ENCODE data around the gene ESPNL.

The ESPNL gene

GRCh38 chr2:238077292-238077691 lies 22.8 kb upstream of the ESPNL start:
- H3K9me3 ChIP-seq (ENCODE audit: severe bottlenecking), result no peaks in the 10 kb centered on the region
- no peak for TF ChIP-seq CTCF (IDR thresholded peaks at IDR 0.05; ENCODE audit: low read depth, low read length)
- H3K27me3 ChIP-seq (ENCODE audit: insufficient read depth, low read depth, severe bottlenecking), result no peaks in the 10 kb centered on the region
- no peak overlapping the region for H3K4me3 ChIP-seq (ENCODE audit: low read depth, low read length)
- no peak overlapping the region for H3K27ac ChIP-seq
- DNase-seq, result no peak
- H3K36me3 ChIP-seq, result peaks cover 49% of the 10 kb centered on the region

GRCh38 chr2:238079874-238080327 lies 20.2 kb upstream of the ESPNL start:
- TF ChIP-seq CTCF (IDR thresholded peaks at IDR 0.05; ENCODE audit: low read depth, low read length), result no peak
- no peak for DNase-seq
- Histone ChIP-seq H3K27me3 (ENCODE audit: insufficient read depth, low read depth, severe bottlenecking) (no peaks in the 10 kb centered on the region), H3K4me3 (ENCODE audit: low read depth, low read length) (no peak overlapping the region), H3K36me3 (peaks cover 36% of the 10 kb centered on the region), H3K9me3 (ENCODE audit: severe bottlenecking) (no peaks in the 10 kb centered on the region), H3K27ac (no peak overlapping the region)

DNA sequence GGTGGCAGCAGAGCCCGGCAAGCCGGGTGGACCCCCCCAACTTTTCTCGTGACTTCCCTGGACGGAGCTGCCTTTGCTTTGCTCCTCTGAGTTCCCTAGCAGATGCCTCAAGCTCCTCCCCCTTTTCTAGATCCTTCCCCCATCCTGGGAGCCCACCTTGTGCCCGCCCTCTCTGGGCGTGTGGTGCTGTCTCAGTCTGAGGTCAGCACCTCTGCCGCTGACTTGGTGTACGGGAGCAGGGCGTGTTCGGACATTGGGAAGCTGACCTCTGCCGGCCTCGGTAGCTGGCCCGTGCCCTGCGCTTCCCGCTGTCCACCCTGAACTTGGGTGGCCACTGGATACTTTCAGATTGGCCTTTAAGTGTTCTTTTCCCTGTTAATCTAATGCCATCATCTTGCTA lies 19.6 kb upstream of the ESPNL start:
- no peak for TF ChIP-seq CTCF (IDR thresholded peaks at IDR 0.05; ENCODE audit: low read depth, low read length)
- Histone ChIP-seq H3K27me3 (ENCODE audit: insufficient read depth, low read depth, severe bottlenecking) (no peaks in the 10 kb centered on the region), H3K36me3 (peaks cover 36% of the 10 kb centered on the region), H3K4me3 (ENCODE audit: low read depth, low read length) (no peak overlapping the region), H3K27ac (no peak overlapping the region), H3K9me3 (ENCODE audit: severe bottlenecking) (no peaks in the 10 kb centered on the region)
- no peak for DNase-seq

DNA sequence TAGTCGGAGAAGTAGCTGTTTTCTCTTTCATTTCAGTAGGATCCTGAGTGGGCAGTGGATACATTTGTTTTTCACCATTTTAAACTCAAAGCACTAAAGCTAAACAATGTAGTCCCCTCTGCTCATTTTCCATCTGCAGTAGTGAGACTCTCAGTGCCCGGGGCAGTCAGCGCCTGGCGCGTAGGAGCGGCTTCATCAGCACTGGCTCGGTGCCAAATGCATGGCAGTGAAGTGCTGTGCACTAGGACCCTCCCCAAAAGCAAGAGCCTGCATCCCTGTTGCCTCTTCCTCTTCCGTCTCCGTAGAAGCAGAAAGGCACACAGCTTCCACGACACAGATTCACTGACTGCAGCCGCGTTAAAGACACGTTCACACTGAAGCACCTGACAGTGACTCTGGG lies 19.0 kb upstream of the ESPNL start:
- Histone ChIP-seq H3K36me3 (peaks cover 41% of the 10 kb centered on the region), H3K27me3 (ENCODE audit: insufficient read depth, low read depth, severe bottlenecking) (no peaks in the 10 kb centered on the region), H3K27ac (no peak overlapping the region), H3K9me3 (ENCODE audit: severe bottlenecking) (no peaks in the 10 kb centered on the region), H3K4me3 (ENCODE audit: low read depth, low read length) (no peak overlapping the region)
- TF ChIP-seq CTCF (IDR thresholded peaks at IDR 0.05; ENCODE audit: low read depth, low read length), result no peak
- DNase-seq, result no peak

DNA sequence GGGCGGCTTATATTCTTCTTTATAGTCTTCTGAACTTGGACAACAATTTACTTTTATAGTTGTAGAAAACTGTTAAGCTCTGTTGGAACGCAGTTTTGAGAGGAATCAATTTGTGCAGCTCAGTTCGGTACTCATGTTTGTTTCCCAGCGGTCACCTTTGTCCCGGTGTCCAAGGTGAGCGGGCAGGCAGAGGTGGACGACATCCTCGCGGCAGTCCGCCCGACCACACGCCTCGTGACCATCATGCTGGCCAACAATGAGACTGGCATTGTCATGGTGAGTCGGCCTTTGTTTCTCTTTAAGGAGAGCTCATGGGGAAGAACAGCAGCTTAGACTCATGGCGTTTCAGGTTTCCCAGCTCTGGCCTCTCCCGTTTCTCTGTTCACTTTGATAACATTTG lies 18.6 kb upstream of the ESPNL start:
- Histone ChIP-seq H3K27ac (no peak overlapping the region), H3K27me3 (ENCODE audit: insufficient read depth, low read depth, severe bottlenecking) (no peaks in the 10 kb centered on the region), H3K4me3 (ENCODE audit: low read depth, low read length) (no peak overlapping the region), H3K9me3 (ENCODE audit: severe bottlenecking) (no peaks in the 10 kb centered on the region), H3K36me3 (peaks cover 43% of the 10 kb centered on the region)
- no peak for TF ChIP-seq CTCF (IDR thresholded peaks at IDR 0.05; ENCODE audit: low read depth, low read length)
- no peak for DNase-seq

DNA sequence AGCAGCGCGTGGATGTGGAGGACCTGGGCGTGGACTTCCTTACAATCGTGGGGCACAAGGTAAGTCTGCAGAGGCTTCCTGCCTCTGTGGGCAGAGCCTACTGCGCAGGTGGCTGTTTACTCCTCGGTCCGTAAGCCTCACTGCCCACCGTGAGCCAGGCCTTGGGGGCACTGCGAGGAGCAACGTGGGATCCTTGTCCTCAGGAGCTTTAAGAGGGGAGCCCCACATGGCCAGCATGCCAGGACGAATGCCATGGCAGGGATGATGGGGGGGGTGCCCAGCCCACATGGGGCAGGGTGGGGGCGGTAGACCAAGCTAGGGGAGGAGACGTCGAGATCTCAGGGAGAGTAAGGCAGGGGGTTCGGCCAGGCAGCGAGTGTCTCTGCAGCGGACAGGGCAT lies 18.0 kb upstream of the ESPNL start:
- no peak overlapping the region for H3K4me3 ChIP-seq (ENCODE audit: low read depth, low read length)
- DNase-seq, result no peak
- TF ChIP-seq CTCF (IDR thresholded peaks at IDR 0.05; ENCODE audit: low read depth, low read length), result no peak

More for the DNA sequence above, 18.0 kb upstream of the ESPNL start:
- peaks cover 40% of the 10 kb centered on the region for H3K36me3 ChIP-seq
- H3K27ac ChIP-seq, result no peak overlapping the region
- no peaks in the 10 kb centered on the region for H3K27me3 ChIP-seq (ENCODE audit: insufficient read depth, low read depth, severe bottlenecking)
- no peaks in the 10 kb centered on the region for H3K9me3 ChIP-seq (ENCODE audit: severe bottlenecking)

All from WERI-Rb-1 (cell line).